ENCODE measurements around the gene SEMA4G.
A peak's percentile ranks its signal among the peaks of the same experiment; 100 is the strongest.

Gene SEMA4G, protein sequence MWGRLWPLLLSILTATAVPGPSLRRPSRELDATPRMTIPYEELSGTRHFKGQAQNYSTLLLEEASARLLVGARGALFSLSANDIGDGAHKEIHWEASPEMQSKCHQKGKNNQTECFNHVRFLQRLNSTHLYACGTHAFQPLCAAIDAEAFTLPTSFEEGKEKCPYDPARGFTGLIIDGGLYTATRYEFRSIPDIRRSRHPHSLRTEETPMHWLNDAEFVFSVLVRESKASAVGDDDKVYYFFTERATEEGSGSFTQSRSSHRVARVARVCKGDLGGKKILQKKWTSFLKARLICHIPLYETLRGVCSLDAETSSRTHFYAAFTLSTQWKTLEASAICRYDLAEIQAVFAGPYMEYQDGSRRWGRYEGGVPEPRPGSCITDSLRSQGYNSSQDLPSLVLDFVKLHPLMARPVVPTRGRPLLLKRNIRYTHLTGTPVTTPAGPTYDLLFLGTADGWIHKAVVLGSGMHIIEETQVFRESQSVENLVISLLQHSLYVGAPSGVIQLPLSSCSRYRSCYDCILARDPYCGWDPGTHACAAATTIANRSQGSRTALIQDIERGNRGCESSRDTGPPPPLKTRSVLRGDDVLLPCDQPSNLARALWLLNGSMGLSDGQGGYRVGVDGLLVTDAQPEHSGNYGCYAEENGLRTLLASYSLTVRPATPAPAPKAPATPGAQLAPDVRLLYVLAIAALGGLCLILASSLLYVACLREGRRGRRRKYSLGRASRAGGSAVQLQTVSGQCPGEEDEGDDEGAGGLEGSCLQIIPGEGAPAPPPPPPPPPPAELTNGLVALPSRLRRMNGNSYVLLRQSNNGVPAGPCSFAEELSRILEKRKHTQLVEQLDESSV

DNA sequence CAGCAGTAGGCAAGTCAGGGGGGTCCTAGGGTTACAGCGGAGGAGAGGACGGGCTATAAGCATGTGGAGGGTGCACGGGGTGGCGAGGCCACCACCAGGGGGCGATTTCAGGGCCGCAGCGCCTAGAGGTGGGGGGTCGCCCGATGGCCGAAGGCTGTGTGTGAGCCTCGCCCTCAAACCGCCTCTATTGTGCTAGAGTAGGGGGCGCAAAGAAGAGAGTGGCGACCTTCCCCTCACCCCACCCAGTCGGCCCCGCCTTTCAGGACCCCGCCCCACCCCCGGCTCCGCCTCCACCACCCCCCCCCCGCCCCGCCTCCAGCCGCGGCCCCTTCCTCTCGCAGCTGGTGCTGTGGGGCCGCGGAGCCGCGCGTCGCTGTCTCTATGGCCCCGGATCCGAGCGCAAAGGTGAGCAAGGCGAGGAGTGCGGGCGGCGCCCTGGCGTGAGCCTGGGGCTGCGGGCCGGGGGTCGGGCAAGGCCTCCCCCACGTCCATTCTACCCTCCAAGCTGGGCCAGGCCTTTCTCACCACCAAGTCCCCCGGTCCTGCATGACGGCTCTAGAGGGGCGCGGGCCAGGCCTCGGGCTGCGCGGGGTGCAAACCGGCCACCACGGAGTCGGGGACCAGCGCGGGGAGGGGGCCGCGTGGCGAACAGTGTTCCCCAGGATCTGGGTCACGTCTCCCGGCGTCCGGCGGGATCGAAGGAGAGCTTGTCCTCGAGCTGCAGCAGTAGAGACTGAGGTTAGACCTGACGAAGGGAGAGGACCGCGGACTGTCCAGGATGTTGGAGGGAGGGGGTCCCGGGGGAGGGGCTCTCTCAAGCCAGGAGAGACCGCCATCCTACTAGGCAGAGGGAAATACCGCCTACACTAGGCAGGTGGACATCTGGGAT lies at the start of gene SEMA4G:
Gene SEMA4G (plus strand): TSS at position 318 of the 889 bp plus-strand sequence. CDS start 3,409 bp downstream, outside the sequence.
- peak; percentile 25 for DNase-seq

DNA sequence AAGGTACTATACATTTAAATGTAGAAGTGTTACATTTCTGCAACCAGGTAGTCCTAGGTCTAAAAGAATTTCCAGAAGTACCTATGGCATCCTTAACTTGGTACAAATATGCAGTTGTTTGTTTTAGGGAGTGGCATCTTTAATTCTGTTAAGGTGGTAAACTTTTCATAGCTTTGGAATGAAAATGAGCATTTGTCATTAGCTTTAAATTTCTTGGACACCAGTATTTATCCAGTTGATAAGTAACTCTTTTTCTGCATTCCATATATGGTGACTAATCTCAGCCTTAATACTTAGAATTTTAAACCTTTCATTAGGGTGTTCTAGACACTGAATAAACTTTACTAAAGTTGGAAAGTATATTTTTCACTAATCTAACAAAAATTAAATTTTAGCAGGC lies 45.7 kb upstream of the SEMA4G start:
- no peak for DNase-seq

DNA sequence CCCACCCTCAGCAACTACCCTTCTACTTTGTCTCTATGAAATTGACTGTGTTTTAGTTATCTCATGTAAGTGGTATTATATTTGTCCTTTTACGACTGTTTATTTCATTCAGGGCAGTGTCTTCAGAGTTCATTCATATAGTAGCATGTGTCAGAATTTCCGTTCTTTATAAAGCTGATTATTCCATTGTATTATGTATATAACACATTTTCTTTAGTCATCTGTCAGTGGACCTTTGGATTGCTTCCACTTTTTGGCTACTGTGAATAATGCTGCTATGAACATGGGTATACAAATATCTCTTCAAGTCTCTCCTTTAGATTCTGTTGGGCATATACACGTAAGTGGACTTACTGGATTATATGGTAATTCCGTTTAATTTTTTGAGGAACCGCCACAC lies 42.0 kb upstream of the SEMA4G start:
- no peak for DNase-seq

DNA sequence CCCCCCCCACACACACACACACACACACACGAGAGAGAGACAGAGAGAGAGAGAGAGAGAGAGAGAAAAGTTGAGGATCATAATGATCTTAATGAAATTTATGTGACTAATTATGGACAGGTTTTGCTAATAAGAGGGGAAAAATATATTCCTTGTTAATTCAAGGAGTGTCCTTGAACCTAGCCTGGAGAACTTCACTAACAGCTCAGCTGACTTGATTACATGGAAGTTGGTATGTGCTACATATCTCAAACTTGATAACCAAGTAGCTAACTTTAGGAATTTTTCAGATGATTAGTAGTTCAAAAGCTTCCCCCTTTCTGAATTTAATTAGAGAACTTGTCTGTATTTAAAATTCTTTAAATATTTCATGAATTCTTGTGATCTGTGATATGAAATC lies 41.3 kb upstream of the SEMA4G start:
- no peak for DNase-seq

DNA sequence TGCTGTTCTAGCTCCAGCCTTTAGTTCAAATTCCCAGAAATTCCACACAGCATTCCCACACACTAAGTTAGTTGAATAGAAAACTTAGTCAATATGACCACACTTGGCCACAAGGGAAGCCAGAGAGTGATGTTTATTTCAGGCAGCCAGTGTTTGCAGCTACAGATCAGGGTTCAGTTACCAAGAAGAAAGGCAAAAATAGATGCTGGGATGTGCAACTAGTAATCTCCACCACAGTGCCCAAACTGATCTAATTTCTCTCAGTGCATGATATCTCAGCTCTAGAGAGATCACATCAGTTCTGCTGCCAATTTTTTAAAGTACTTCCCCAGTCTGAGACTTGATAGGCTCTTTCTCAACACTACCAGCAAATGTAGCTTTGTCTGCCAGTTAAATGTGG lies 38.9 kb upstream of the SEMA4G start:
- DNase-seq = no peak

DNA sequence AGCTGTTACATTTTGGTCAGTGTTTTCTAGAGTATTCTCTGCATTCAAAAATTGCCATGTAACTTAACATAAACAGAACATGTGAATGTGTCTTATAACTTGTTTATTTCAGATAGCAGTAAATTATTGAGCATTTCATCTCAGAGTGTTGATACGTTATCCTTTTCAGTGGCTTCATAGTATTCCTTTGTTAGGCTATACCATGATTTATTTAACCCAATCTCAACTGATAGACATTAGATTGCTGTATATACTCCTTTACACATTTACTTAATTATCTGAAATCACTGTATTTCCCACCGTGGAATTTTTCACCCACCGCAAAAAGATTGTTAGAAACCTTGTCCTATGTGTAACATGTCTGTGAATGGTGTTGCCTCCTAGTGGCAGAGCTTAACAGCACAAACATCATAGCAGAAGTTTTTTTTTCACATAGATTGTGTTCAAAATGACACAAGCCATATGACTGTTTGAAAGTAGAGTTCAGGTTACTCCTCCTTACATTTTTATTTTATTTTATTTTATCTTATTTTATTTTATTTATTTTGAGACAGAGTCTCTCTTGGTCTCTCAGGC lies 35.1 kb upstream of the SEMA4G start:
- peak; percentile 20 for DNase-seq

DNA sequence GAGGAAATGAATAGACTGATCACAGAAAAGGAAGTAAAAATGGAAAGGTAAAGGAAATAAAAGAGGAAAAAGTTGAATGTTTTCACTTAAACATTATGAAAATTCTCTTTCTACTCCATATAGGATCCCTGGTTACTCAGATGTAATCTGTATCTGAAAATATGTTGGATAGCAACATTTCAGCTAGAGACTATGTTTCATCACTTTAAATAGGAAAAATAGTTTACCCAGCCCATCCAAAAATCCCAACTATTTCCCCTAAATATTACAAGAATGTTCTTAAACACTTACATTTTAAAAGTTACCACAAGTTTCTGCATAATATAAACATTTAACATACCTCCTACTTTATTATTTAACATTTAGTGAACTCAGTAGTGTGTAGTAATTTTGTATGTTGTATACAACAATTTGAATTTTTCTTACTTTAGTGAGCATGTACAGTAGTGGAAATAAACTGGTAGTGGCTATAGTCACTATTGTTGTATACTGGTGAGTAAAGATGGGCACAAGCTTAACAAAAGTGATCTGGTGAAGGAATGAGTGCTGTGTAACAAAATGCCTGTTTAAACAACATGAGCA lies 29.4 kb upstream of the SEMA4G start:
- no peak for DNase-seq

DNA sequence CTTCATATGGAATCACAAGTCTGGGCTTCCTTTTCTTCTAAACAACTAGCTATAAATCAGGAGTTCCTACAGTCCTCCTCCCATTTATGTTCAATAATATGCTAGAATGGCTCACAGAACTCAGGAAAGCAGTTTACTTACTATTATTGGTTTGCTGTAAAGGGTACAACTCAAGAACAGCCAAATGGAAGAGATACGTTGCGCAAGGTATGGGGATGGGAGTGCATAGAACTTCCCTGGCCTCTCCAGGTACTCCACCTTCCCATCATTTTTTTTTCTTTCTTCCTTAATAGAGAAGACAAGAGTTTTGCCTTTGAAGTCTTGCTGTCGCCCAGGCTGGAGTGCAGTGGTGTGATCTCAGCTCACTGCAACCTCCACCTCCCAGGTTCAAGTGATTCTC lies 27.1 kb upstream of the SEMA4G start:
- no peak for DNase-seq

DNA sequence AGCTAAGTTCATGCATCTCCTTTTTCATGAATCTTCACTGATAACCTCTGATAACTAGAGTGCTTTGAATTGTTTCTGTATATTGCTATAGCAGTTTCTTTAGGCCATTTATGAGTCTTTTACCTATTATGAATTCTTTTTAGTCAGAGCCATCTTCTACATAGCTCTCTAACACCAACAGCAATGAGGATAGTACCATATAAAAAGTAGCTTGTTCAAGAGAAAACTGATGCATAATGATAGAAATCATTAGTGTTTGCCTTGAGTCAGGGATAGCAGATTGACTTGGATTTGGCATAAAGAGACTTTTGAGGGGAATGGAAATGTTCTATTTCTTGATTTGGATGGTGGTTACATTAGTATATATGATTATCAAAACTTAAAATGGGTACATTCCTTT lies 25.8 kb upstream of the SEMA4G start:
- DNase-seq = no peak

DNA sequence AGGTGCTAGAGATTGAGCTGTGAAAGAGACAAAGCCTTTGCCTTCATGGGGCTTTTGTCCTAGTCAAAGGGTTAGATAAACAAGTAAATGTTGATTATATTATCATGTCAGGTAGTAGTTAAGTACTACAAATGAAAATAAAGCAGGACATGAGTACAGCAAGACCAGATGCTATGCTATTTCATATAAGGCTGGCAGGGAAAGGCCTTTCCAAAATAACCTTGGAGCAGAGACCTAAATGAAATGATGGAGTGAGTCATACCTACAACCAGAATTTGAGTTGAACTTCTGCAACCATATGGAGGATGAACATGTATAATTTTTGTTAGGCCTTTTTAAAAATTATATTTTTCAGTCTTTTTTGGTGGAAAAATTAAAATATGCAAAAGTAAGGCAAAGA lies 23.6 kb upstream of the SEMA4G start:
- no peak for DNase-seq

DNA sequence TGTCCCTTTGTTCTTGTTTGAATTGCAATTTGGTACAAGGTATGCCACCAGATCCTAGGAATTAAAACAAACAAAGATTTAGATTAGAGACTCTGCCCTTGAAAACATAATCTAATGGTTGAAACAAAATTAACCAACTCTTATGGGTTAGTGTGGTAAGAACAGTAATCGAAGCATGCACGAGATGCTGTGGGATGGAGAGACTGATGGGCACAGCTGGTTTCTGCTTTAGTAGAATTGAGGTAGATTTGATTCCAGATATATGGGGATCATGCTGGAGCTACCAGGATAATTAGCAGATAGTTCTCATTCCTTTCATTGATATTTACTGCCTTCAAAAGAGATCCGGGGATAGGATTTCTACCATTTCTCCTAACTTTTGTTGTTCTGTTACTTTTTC lies 20.4 kb upstream of the SEMA4G start:
- DNase-seq = no peak

DNA sequence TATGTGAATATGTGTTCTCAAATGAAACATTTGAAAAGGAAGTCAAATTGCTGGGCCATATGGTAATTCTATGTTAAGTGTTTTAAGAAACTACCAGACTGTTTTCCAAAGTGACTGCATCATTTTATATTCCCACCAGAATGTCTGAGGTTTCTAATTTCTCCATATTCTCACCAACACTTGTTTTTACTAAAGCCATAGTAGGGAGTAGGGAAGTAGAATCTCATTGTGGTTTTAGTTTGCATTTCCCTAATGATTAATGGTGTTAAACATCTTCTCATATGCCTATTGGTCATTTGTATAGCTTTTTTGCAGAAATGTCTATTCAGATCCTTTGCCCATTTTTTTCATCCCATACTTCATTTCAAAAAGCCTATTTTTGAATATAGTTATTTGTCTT lies 9.1 kb upstream of the SEMA4G start:
- DNase-seq = peak; percentile 57

DNA sequence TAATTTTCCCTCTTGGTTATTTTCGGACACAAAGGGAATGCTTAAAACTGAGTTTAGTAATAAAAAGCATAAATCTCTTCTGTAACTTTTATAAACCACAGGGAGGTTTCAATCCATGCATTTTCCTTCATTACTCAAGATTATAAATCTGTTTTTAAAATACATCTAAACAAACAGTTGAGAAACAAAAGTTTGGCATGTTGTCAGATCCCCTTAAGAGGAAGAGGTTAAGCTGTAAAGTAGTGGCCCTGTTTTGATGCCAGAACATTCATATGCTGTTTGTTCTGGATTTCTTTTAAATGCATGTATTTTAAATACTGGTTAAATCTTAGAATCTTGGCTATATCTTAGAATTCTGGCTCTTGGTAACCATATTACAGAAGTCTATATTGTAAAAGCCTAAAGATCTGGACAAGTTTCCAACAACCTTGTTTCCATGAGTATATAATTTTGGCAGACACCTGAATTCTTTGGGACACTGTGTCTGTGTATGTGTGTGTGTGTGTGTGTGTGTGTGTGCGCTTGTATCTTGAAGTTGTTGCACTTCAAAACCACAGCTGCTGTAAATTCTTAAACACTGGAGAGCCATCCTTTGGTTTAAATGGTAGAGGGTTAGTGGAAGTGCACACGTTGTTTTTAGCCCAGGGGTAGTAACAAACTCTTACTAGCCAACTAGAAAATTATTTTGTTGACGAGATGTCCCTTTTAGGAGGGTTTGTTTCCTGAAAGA lies 6.8 kb upstream of the SEMA4G start:
- no peak for DNase-seq

DNA sequence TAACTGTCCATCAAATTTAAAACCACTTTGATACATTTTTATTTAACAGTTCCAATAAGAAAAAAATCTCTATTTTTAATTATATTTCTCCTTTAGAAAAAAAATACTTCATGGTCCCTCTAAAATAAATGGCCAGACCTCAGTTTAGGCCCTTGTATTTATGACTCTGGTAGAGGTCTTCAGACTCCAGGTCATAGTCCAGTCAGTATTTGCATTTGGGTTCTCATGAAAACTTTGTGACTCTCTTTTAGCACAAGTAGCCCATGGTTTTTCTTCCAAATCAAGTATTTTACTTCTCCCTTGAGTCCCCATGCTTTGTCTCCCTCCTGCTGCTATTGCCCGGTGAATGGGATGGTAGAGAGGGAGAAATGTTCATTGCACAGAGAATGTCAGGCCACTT lies 5.5 kb upstream of the SEMA4G start:
- DNase-seq = no peak

DNA sequence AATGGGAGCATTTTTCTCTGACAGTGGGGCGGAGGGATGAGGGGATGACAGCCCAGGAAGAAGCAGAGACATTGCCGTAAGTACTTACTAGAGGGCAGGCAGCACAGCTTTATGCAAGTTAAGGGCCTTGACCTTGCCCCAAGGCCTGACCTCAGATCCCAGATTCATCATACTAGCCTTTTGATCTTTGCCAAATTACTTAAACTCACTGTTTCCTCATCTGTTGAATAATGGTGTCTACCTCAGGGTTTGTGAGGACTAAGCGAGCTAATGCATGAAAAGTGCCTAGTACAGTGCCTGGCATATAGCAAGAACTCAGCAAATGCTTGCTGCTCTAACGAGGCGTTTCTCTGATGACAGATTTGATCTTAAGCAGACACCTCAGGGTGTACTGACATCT lies 3.5 kb upstream of the SEMA4G start:
- DNase-seq = no peak

DNA sequence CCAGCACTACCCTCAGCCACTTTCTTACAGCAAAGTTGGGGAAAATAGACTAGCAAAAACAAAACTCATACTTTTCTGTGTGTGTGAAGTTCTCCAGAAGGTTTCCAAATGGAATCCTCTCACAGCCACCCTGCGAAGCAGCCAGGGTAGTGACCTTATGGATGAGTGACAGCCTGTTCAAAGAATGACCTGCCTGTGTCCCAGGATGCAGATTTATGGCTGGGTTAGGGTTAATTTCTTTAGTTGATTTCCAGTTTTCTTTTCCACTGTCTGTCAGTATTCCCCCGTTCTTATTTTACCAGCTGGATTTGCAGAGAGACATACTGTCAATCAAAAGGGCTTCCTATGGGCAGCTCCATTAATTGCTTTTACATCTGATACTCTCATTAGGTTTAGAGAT lies 2.4 kb upstream of the SEMA4G start:
- no peak for DNase-seq

DNA sequence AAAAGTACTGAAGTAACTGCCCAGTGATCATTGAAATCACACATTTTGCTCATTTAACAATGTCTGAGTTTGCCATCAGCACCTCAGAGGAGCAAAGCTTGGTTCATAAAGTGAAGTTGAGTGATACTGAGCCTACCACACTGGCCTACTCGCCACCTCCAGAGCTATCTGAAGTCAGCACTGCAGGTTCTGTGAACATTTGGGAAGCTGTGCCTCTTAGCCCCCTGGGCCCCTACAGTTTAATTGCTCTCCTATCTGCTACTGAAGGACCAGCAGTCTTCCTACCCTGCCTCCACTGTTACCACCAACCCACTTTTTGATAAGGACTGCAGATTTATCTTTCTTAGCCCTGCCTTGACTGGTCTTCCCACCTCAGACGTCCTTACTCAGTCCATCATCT lies 2.0 kb upstream of the SEMA4G start:
- DNase-seq = no peak

DNA sequence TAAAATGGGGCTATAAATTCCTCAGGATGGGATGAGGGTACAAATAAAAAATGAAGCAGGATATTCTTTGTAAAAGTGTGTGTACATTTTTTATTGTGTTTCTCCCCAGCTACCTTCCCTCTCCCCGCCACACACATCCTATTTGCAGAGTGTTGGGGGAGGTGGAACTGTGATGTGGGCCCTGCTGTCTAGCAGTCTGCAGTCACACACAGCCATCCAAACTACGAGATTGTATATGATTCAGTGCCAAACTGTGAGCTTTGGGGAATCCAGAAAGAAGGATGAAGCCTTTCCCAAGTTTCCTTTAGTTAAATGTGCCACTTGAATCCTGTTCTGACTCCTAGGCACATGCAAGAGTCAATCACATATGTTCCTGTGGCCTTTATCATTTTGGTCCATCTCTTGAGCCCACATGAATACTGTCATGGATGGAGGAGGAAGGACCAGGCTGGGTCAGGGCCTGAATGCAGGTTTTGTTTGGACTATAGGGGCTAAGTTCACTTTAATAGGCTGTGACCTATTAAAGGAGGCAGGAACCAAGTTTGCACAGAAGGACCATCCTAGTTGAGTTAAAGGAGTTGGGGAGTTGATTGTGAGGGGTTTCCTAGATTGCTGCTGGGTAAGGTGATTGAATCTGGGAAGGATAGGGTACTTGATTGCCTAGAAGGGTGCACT lies 1.1 kb upstream of the SEMA4G start:
- DNase-seq = no peak

DNA sequence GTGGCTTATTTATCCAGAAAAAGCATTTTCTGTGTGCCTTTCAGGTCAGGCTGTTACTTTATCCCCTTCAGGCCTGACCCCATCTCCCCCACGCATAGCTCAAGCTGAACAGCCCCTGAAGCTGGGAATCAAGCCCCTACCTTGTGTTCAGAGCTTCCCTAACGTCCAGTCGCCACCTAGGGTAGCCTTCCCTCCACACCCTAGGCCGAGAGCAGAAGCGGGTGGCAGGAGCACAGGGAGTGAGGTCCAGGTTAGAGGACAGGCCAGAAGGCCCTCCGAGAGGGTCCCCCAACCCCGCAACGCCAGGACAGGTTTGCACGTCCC lies 479 bp upstream of the SEMA4G start:
- no peak for DNase-seq

DNA sequence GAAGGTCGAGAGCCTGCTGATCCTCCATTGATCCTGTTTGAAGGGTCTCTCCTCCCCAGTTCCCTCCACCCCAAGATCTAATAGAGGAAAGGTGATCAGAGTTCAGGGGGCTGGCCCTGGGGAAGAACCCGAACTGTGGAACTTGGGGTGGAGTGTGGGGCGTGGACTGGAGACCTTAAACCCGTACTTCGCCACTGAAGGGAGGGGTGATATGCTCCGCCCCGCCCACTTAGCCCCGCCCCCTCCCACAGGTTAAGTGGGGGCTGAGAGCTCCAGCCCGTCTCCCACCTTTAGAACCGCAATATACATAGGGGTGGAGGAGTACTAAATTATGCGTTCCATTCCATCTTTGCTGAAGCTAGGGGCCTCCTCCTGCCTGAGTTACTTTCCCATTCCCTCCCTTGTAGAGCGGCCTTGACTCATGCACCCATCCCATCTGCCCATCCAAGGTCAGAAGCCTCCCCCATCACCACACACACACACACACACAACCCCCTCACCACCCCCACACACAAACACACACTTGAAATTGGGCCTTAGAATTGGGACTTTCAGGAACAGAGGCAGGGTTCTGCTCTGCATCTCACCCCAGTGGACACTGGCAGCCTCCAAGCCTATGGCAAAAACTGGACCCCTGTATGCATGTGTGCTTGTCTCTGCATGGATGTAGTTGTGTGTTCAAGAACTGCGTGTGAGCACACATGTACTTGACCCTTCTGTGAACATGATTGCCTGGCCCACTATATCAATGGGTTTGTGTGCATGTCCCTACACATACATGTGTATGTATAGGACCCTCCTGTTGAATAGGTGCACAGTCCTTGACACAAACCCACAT lies 991 bp downstream of the SEMA4G start:
- no peak for DNase-seq
